ENCODE measurements around the gene RLIM.
A peak's percentile ranks its signal among the peaks of the same experiment; 100 is the strongest.
"Not testable (repeated sequence)": the region's sequence is repeated elsewhere in the genome, so short reads cannot be mapped to it uniquely, and the experiment has no call there.

The RLIM gene

GRCh38 chrX:74614093-74614909 lies at the start of gene RLIM:
Gene RLIM (minus strand): TSS chrX:74614624. CDS start chrX:74595977, 18,647 bp downstream.
- peak; percentile 72 to 77 for DNase-seq

- DNase-seq, result no peak
These were observed 41.8 kb upstream of the RLIM start for GRCh38 chrX:74656079-74656745.

GRCh38 chrX:74654953-74655352 lies 40.5 kb upstream of the RLIM start:
- DNase-seq, result not testable (repeated sequence)

- no peak for DNase-seq
These were observed 22.4 kb upstream of the RLIM start for GRCh38 chrX:74636749-74637314.

- DNase-seq, result no peak
These were observed 893 bp downstream of the RLIM start for GRCh38 chrX:74613370-74614092.

GRCh38 chrX:74606799-74607198 lies 7.6 kb downstream of the RLIM start:
- DNase-seq, result no peak

- no peak for DNase-seq
These were observed 8.1 kb downstream of the RLIM start for GRCh38 chrX:74606342-74606741.

GRCh38 chrX:74603040-74603439 lies 11.4 kb downstream of the RLIM start:
- no peak for DNase-seq

- no peak for DNase-seq
These were observed 12.3 kb downstream of the RLIM start for GRCh38 chrX:74602142-74602541.

GRCh38 chrX:74593593-74593992 lies 20.8 kb downstream of the RLIM start:
- DNase-seq, result no peak

- no peak for DNase-seq
These were observed 28.7 kb downstream of the RLIM start for GRCh38 chrX:74585766-74586165.

GRCh38 chrX:74579597-74580198 lies 34.7 kb downstream of the RLIM start:
- no peak for DNase-seq

- DNase-seq, result no peak
These were observed 36.3 kb downstream of the RLIM start for GRCh38 chrX:74578137-74578536.

- no peak for DNase-seq
These were observed 57.0 kb downstream of the RLIM start for GRCh38 chrX:74557378-74557777.

GRCh38 chrX:74551934-74552333 lies 62.5 kb downstream of the RLIM start:
- no peak for DNase-seq

GRCh38 chrX:74550295-74550802 lies 64.1 kb downstream of the RLIM start:
- peak in 1 of 2 experiments; percentile 32 for DNase-seq

- DNase-seq, result no peak
These were observed 67.4 kb downstream of the RLIM start for GRCh38 chrX:74546984-74547383.

- DNase-seq, result no peak
These were observed 68.4 kb downstream of the RLIM start for GRCh38 chrX:74545880-74546523.

GRCh38 chrX:74540635-74541249 lies 73.7 kb downstream of the RLIM start:
- no peak for DNase-seq

- DNase-seq, result no peak
These were observed 77.5 kb downstream of the RLIM start for GRCh38 chrX:74536832-74537371.

GRCh38 chrX:74536152-74536831 lies 78.1 kb downstream of the RLIM start:
- DNase-seq, result peak in 1 of 2 experiments; percentile 1
